ENCODE measurements around the gene GNPTG. TPM values are rescaled to one million over a fixed set of nuclear protein-coding genes. Genes with fewer than 3 reads are reported as not detected.

GNPTG gene
- total RNA-seq, 1 donor = 69.1 TPM

- H2AFZ ChIP-seq (ENCODE audit: low read length) = no peak overlapping the region
- H3K4me1 ChIP-seq (ENCODE audit: insufficient read depth, low read length) = no peaks in the 10 kb centered on the region
- no peak overlapping the region for H3K27ac ChIP-seq (ENCODE audit: low read depth, low read length)
- DNase-seq (ENCODE audit: insufficient read length, low spot score, missing footprints) = no peak
- no peaks in the 10 kb centered on the region for H4K20me1 ChIP-seq (ENCODE audit: insufficient read depth, low read length)
- H3K9me3 ChIP-seq (ENCODE audit: low read depth, low read length) = no peaks in the 10 kb centered on the region
- H3K36me3 ChIP-seq (ENCODE audit: insufficient read depth, low read length) = peaks cover 7% of the 10 kb centered on the region
- H3K4me2 ChIP-seq (ENCODE audit: insufficient read depth, low read length) = no peak overlapping the region
- no peaks in the 10 kb centered on the region for H3K79me2 ChIP-seq (ENCODE audit: insufficient read depth, low read length)
- TF ChIP-seq CTCF (IDR thresholded peaks at IDR 0.05; ENCODE audit: extremely low read depth, low read depth, low read length) = no peak
- no peak overlapping the region for H3K4me3 ChIP-seq (ENCODE audit: insufficient read depth, low read length)
- H3K27me3 ChIP-seq (ENCODE audit: insufficient read depth, low read length) = no peaks in the 10 kb centered on the region
These were observed 38.6 kb downstream of the GNPTG start for GRCh38 chr16:1390239-1390779.

GRCh38 chr16:1392826-1393225 lies 41.1 kb downstream of the GNPTG start:
- Histone ChIP-seq H3K36me3 (ENCODE audit: insufficient read depth, low read length) (peaks cover 7% of the 10 kb centered on the region), H3K27ac (ENCODE audit: low read depth, low read length) (no peak overlapping the region), H4K20me1 (ENCODE audit: insufficient read depth, low read length) (no peaks in the 10 kb centered on the region), H3K4me3 (ENCODE audit: insufficient read depth, low read length) (no peak overlapping the region), H3K79me2 (ENCODE audit: insufficient read depth, low read length) (no peaks in the 10 kb centered on the region), H3K4me2 (ENCODE audit: insufficient read depth, low read length) (no peak overlapping the region), H3K9me3 (ENCODE audit: low read depth, low read length) (no peaks in the 10 kb centered on the region), H3K4me1 (ENCODE audit: insufficient read depth, low read length) (no peaks in the 10 kb centered on the region), H2AFZ (ENCODE audit: low read length) (no peak overlapping the region), H3K27me3 (ENCODE audit: insufficient read depth, low read length) (no peaks in the 10 kb centered on the region)
- TF ChIP-seq CTCF (IDR thresholded peaks at IDR 0.05; ENCODE audit: extremely low read depth, low read depth, low read length) = no peak
- no peak for DNase-seq (ENCODE audit: insufficient read length, low spot score, missing footprints)

GRCh38 chr16:1393613-1394176 lies 42.0 kb downstream of the GNPTG start:
- Histone ChIP-seq H3K4me3 (ENCODE audit: insufficient read depth, low read length) (no peak overlapping the region), H3K36me3 (ENCODE audit: insufficient read depth, low read length) (peaks cover 7% of the 10 kb centered on the region), H3K27me3 (ENCODE audit: insufficient read depth, low read length) (no peaks in the 10 kb centered on the region), H3K79me2 (ENCODE audit: insufficient read depth, low read length) (no peaks in the 10 kb centered on the region), H3K4me1 (ENCODE audit: insufficient read depth, low read length) (no peaks in the 10 kb centered on the region), H3K27ac (ENCODE audit: low read depth, low read length) (no peak overlapping the region), H3K9me3 (ENCODE audit: low read depth, low read length) (no peaks in the 10 kb centered on the region), H2AFZ (ENCODE audit: low read length) (no peak overlapping the region), H4K20me1 (ENCODE audit: insufficient read depth, low read length) (no peaks in the 10 kb centered on the region), H3K4me2 (ENCODE audit: insufficient read depth, low read length) (no peak overlapping the region)
- no peak for TF ChIP-seq CTCF (IDR thresholded peaks at IDR 0.05; ENCODE audit: extremely low read depth, low read depth, low read length)
- no peak for DNase-seq (ENCODE audit: insufficient read length, low spot score, missing footprints)

GRCh38 chr16:1394367-1394951 lies 42.7 kb downstream of the GNPTG start:
- H2AFZ ChIP-seq (ENCODE audit: low read length) = no peak overlapping the region
- no peaks in the 10 kb centered on the region for H4K20me1 ChIP-seq (ENCODE audit: insufficient read depth, low read length)
- peaks cover 7% of the 10 kb centered on the region for H3K36me3 ChIP-seq (ENCODE audit: insufficient read depth, low read length)
- no peaks in the 10 kb centered on the region for H3K9me3 ChIP-seq (ENCODE audit: low read depth, low read length)
- H3K27ac ChIP-seq (ENCODE audit: low read depth, low read length) = no peak overlapping the region
- H3K27me3 ChIP-seq (ENCODE audit: insufficient read depth, low read length) = no peaks in the 10 kb centered on the region
- H3K79me2 ChIP-seq (ENCODE audit: insufficient read depth, low read length) = no peaks in the 10 kb centered on the region
- no peak for DNase-seq (ENCODE audit: insufficient read length, low spot score, missing footprints)
- H3K4me2 ChIP-seq (ENCODE audit: insufficient read depth, low read length) = no peak overlapping the region
- no peak for TF ChIP-seq CTCF (IDR thresholded peaks at IDR 0.05; ENCODE audit: extremely low read depth, low read depth, low read length)
- H3K4me3 ChIP-seq (ENCODE audit: insufficient read depth, low read length) = no peak overlapping the region
- H3K4me1 ChIP-seq (ENCODE audit: insufficient read depth, low read length) = no peaks in the 10 kb centered on the region
